CD4-positive, alpha-beta T cell (primary cell): ENCODE results near the gene PTGIR. TPM values are rescaled to one million over a fixed set of nuclear protein-coding genes. Genes with fewer than 3 reads are reported as not detected.
"Not testable (repeated sequence)": the region's sequence is repeated elsewhere in the genome, so short reads cannot be mapped to it uniquely, and the experiment has no call there.

Experiments used
- ATAC-seq: fragments of 200-7000 bp; cut with Tn5 transposase; one replicate; pipeline ENCODE4 v1.10.0; 2022; ENCODE audit warnings: mild to moderate bottlenecking; ENCODE audit not compliant: poor library complexity
- CTCF ChIA-PET: fragments of 350-600 bp; sonication (Branson Sonifier 250); formaldehyde crosslinking; loops from one replicate; lab custom pipeline; 2021; ENCODE audit warnings: antibody characterized with exemption, inconsistent platforms; lab: Charles Lee
- POLR2A ChIA-PET: fragments of 350-600 bp; sonication (Branson Sonifier 250); formaldehyde crosslinking; loops from one replicate; lab custom pipeline; 2021; ENCODE audit warnings: antibody characterized with exemption, inconsistent platforms; lab: Charles Lee
- DNase-seq, 14 experiments: peaks; one replicate each; pipeline ENCODE4 v3.0.0-alpha.2; 2013 to 2020; ENCODE audit warnings: mixed read lengths in 2 of 14
- H3K27ac ChIP-seq, 2 donors: one replicate each; pipeline versions ENCODE4 v1.5.1 to v1.7.0; 2013; ENCODE audit warnings: low read length in 2 of 2, low read depth in 1 of 2, mild to moderate bottlenecking in 1 of 2
- H3K27me3 ChIP-seq, 2 experiments: 1 replicate in 1 of 2; 2 replicates in 1 of 2; pipeline versions ENCODE4 v1.6.1 to v1.7.0; 2013; ENCODE audit warnings: low read length in 2 of 2, control low read depth in 1 of 2, mild to moderate bottlenecking in 1 of 2, moderate library complexity in 1 of 2; ENCODE audit not compliant: insufficient read depth in 2 of 2, control insufficient read depth in 1 of 2
- H3K36me3 ChIP-seq: one replicate; pipeline ENCODE4 v1.6.1; 2013; ENCODE audit warnings: low read length, control low read depth; ENCODE audit not compliant: insufficient read depth
- H3K4me1 ChIP-seq: one replicate; pipeline ENCODE4 v1.6.1; 2013; ENCODE audit warnings: low read length, control low read depth; ENCODE audit not compliant: insufficient read depth
- H3K4me3 ChIP-seq: one replicate; pipeline ENCODE4 v1.5.1; 2013; ENCODE audit warnings: mild to moderate bottlenecking, low read length, moderate library complexity
- H3K9me3 ChIP-seq, 2 experiments: 1 replicate in 1 of 2; 2 replicates in 1 of 2; pipeline versions ENCODE4 v1.6.1 to v1.7.0; 2013; ENCODE audit warnings: low read length in 2 of 2, mild to moderate bottlenecking in 2 of 2, control low read depth in 1 of 2, moderate library complexity in 1 of 2; ENCODE audit not compliant: control insufficient read depth in 1 of 2, insufficient read depth in 1 of 2
- H3K27ac Mint-ChIP-seq: one replicate; pipeline ENCODE4 v1.8.0; 2020; ENCODE audit warnings: mixed read lengths
- H3K27me3 Mint-ChIP-seq: one replicate; pipeline ENCODE4 v1.8.0; 2021; ENCODE audit warnings: mixed read lengths
- H3K36me3 Mint-ChIP-seq: one replicate; pipeline ENCODE4 v1.8.0; 2021; ENCODE audit warnings: low read depth, mixed read lengths
- H3K4me1 Mint-ChIP-seq: one replicate; pipeline ENCODE4 v1.8.0; 2021; ENCODE audit warnings: low read depth, mixed read lengths
- H3K4me3 Mint-ChIP-seq: one replicate; pipeline ENCODE4 v1.8.0; 2020; ENCODE audit warnings: mild to moderate bottlenecking, mixed read lengths
- H3K9me3 Mint-ChIP-seq: one replicate; pipeline ENCODE4 v1.8.0; 2020; ENCODE audit warnings: mixed read lengths
- CTCF ChIP-seq: fragments of 200-600 bp; IDR thresholded peaks from one replicate; pipeline ENCODE4 v1.8.0; 2022; ENCODE audit warnings: antibody characterized with exemption, mild to moderate bottlenecking
- intact Hi-C, 2 experiments: fragments of 100-400 bp; cut with DNase I in 1 of 2; cut with micrococcal nuclease in 1 of 2; formaldehyde crosslinking; loops; one replicate each; pipeline versions ENCODE4 v1.15.1 to v1.9.0; 2023 to 2025; cut with DNase I, micrococcal nuclease
- total RNA-seq, 174 experiments: library from RNA in 2 of 174; stranded (reverse) in 2 of 174; gene quantifications; one replicate each; pipeline ENCODE4 v1.2.3 and lab custom pipeline; 2021 to 2026

PTGIR gene
- total RNA-seq, 2 experiments from 2014 or later, result 0.87 to 0.96 TPM

GRCh38 chr19:46630586-46631205 lies 5.8 kb upstream of the PTGIR start:
- H3K4me3 ChIP-seq, result no peak overlapping the region
- no peaks in the 10 kb centered on the region for H3K9me3 ChIP-seq
- H3K27me3 ChIP-seq, result no peaks in the 10 kb centered on the region
- peaks cover 25% of the 10 kb centered on the region for H3K4me1 Mint-ChIP-seq
- no peak overlapping the region for H3K27ac ChIP-seq
- no peaks in the 10 kb centered on the region for H3K36me3 Mint-ChIP-seq
- ChIA-PET POLR2A (interaction anchor here (2.4 kb wide), 1 partner anchor 29 kb away, joined by 6 read pairs; the partner anchor contains the start of gene CALM3), CTCF (interaction anchor here (3.0 to 4.0 kb wide), 3 partner anchors 17 to 31 kb away, joined by 10 to 16 read pairs (median 10); partner anchors contain the start of gene CALM3)
- H3K4me3 Mint-ChIP-seq, result no peak overlapping the region
- no peak for TF ChIP-seq CTCF
- no peaks in the 10 kb centered on the region for H3K36me3 ChIP-seq
- H3K27me3 Mint-ChIP-seq, result no peaks in the 10 kb centered on the region
- intact Hi-C loops, result no loop called here
- ATAC-seq, result no peak
- peaks cover 29% of the 10 kb centered on the region for H3K4me1 ChIP-seq
- no peak for DNase-seq
- no peak overlapping the region for H3K27ac Mint-ChIP-seq
- no peaks in the 10 kb centered on the region for H3K9me3 Mint-ChIP-seq

- TF ChIP-seq CTCF, result no peak
- H3K27ac ChIP-seq, result no peak overlapping the region
- H3K27me3 ChIP-seq, result no peaks in the 10 kb centered on the region
- peaks cover 32% of the 10 kb centered on the region for H3K4me1 ChIP-seq
- ChIA-PET POLR2A (interaction anchor here (0.8 to 1.0 kb wide), 2 partner anchors 10 to 13 kb away, joined by 3 to 4 read pairs; no protein-coding TSS in a partner anchor), CTCF (interaction anchor here (2.0 to 3.0 kb wide), 2 partner anchors 10 to 32 kb away, joined by 5 to 10 read pairs; no protein-coding TSS in a partner anchor)
- Mint-ChIP-seq H3K27me3 (no peaks in the 10 kb centered on the region), H3K36me3 (no peaks in the 10 kb centered on the region), H3K4me3 (no peak overlapping the region), H3K9me3 (no peaks in the 10 kb centered on the region), H3K4me1 (peaks cover 29% of the 10 kb centered on the region), H3K27ac (no peak overlapping the region)
- DNase-seq, result peak in 1 of 14 experiments; percentile 30
- H3K36me3 ChIP-seq, result no peaks in the 10 kb centered on the region
- intact Hi-C loops, result no loop called here
- H3K4me3 ChIP-seq, result no peak overlapping the region
- H3K9me3 ChIP-seq, result no peaks in the 10 kb centered on the region
- ATAC-seq, result no peak
Observed at GRCh38 chr19:46629546-46630025, 4.7 kb upstream of the PTGIR start.

GRCh38 chr19:46628970-46629369 lies 4.1 kb upstream of the PTGIR start:
- intact Hi-C loops, H3K4me3 ChIP-seq, H3K27me3 Mint-ChIP-seq, H3K9me3 ChIP-seq, DNase-seq, H3K36me3 ChIP-seq, H3K27me3 ChIP-seq, H3K4me3 Mint-ChIP-seq, H3K36me3 Mint-ChIP-seq, H3K27ac ChIP-seq, ATAC-seq, H3K27ac Mint-ChIP-seq, H3K9me3 Mint-ChIP-seq: not testable (repeated sequence)
- peaks cover 30% of the 10 kb centered on the region for H3K4me1 Mint-ChIP-seq
- ChIA-PET POLR2A (interaction anchor here (0.8 to 1.5 kb wide), 3 partner anchors 9 to 19 kb away, joined by 3 to 4 read pairs (median 3); no protein-coding TSS in a partner anchor), CTCF (interaction anchor here (2.0 kb wide), 1 partner anchor 9 kb away, joined by 5 read pairs; no protein-coding TSS in a partner anchor)
- peaks cover 34% of the 10 kb centered on the region for H3K4me1 ChIP-seq
